SK-N-SH treated with all-trans-retinoic acid at 6 μM for 48 hours (cell line): Measurements from ENCODE around the gene CHRNE.

ENCODE experiments used
- ATAC-seq: fragments of 200-7000 bp; cut with Tn5 transposase; 3 replicates; pipeline ENCODE4 v1.9.1; 2020; ENCODE audit warnings: mild to moderate bottlenecking, moderate library complexity
- ARNTL ChIP-seq: fragments of 450-650 bp; formaldehyde crosslinking; IDR thresholded peaks from 2 replicates; pipeline ENCODE4 v1.5.0; 2020; ENCODE audit warnings: low read depth, mild to moderate bottlenecking, moderate library complexity, borderline replicate concordance
- BACH2 ChIP-seq: fragments of 250-450 bp; sonication (Bioruptor Pico); IDR thresholded peaks from 2 replicates; pipeline ENCODE4 v1.9.0; 2021; ENCODE audit warnings: mild to moderate bottlenecking, borderline replicate concordance
- CSDC2 ChIP-seq: fragments of 250-450 bp; sonication (Bioruptor Pico); IDR thresholded peaks from 2 replicates; pipeline ENCODE4 v1.5.0; 2020; ENCODE audit warnings: mild to moderate bottlenecking, moderate library complexity
- ESRRG ChIP-seq: fragments of 250-450 bp; sonication (Bioruptor Pico); IDR thresholded peaks from 2 replicates; pipeline ENCODE4 v1.6.1; 2021; ENCODE audit warnings: mild to moderate bottlenecking
- GLIS3 ChIP-seq: fragments of 250-450 bp; sonication (Bioruptor Pico); IDR thresholded peaks from 2 replicates; pipeline ENCODE4 v1.5.0; 2020; ENCODE audit warnings: mild to moderate bottlenecking, moderate library complexity
- OSR1 ChIP-seq: fragments of 250-450 bp; sonication (Bioruptor Pico); IDR thresholded peaks from 2 replicates; pipeline ENCODE4 v1.8.0; 2022; ENCODE audit warnings: moderate library complexity, mild to moderate bottlenecking, inconsistent platforms
- PPARA ChIP-seq: fragments of 250-450 bp; sonication (Bioruptor Pico); IDR thresholded peaks from 2 replicates; pipeline ENCODE4 v1.5.0; 2020; ENCODE audit warnings: mild to moderate bottlenecking, borderline replicate concordance
- RARB ChIP-seq: fragments of 250-450 bp; sonication (Bioruptor Pico); IDR thresholded peaks from 2 replicates; pipeline ENCODE4 v1.8.0; 2021; ENCODE audit warnings: mild to moderate bottlenecking, moderate library complexity
- SNAI2 ChIP-seq: fragments of 250-450 bp; sonication (Bioruptor Pico); IDR thresholded peaks from 2 replicates; pipeline ENCODE4 v1.5.0; 2020; ENCODE audit warnings: mild to moderate bottlenecking, moderate library complexity
- TCF4 ChIP-seq: fragments of 250-450 bp; sonication (Bioruptor Pico); IDR thresholded peaks from 2 replicates; pipeline ENCODE4 v1.8.0; 2021; ENCODE audit warnings: mild to moderate bottlenecking, moderate library complexity, borderline replicate concordance
- TOX ChIP-seq: fragments of 250-450 bp; sonication (Bioruptor Pico); IDR thresholded peaks from 2 replicates; pipeline ENCODE4 v1.8.0; 2021; ENCODE audit warnings: mild to moderate bottlenecking, moderate library complexity, borderline replicate concordance
- ZC3H10 ChIP-seq: fragments of 250-450 bp; sonication (Bioruptor Pico); IDR thresholded peaks from 2 replicates; pipeline ENCODE4 v1.5.1; 2021; ENCODE audit warnings: mild to moderate bottlenecking, moderate library complexity
- ZFP3 ChIP-seq: fragments of 250-450 bp; sonication (Bioruptor Pico); IDR thresholded peaks from 2 replicates; pipeline ENCODE4 v1.5.0; 2020; ENCODE audit warnings: mild to moderate bottlenecking, moderate library complexity
- ZFP30 ChIP-seq: fragments of 450-650 bp; formaldehyde crosslinking; IDR thresholded peaks from 2 replicates; pipeline ENCODE4 v1.5.0; 2022; ENCODE audit warnings: mild to moderate bottlenecking, moderate library complexity
- ZNF565 ChIP-seq: fragments of 450-650 bp; formaldehyde crosslinking; conservative IDR thresholded peaks from 2 replicates; pipeline ENCODE4 v1.5.0; 2020; ENCODE audit warnings: low read depth, mild to moderate bottlenecking, moderate library complexity
- ZNF70 ChIP-seq: fragments of 450-650 bp; formaldehyde crosslinking; IDR thresholded peaks from 2 replicates; pipeline ENCODE4 v1.5.0; 2020; ENCODE audit warnings: mild to moderate bottlenecking, moderate library complexity
- ZNF8 ChIP-seq: fragments of 450-650 bp; formaldehyde crosslinking; IDR thresholded peaks from 2 replicates; pipeline ENCODE4 v1.5.0; 2020; ENCODE audit warnings: mild to moderate bottlenecking, moderate library complexity
- TF ChIP-seq, protein P1 (sequence below): fragments of 250-450 bp; sonication (Bioruptor Pico); IDR thresholded peaks from 2 replicates; pipeline ENCODE4 v1.8.0; 2021; ENCODE audit warnings: low read depth, mild to moderate bottlenecking, moderate library complexity, borderline replicate concordance
- TF ChIP-seq, protein P2 (sequence below): fragments of 250-450 bp; sonication (Bioruptor Pico); IDR thresholded peaks from 2 replicates; pipeline ENCODE4 v1.5.1; 2020; ENCODE audit warnings: low read depth, mild to moderate bottlenecking, moderate library complexity
- TF ChIP-seq, protein P3 (sequence below): fragments of 250-450 bp; sonication (Bioruptor Pico); IDR thresholded peaks from 2 replicates; pipeline ENCODE4 v1.5.0; 2020; ENCODE audit warnings: mild to moderate bottlenecking, moderate library complexity
- TF ChIP-seq, protein P4 (sequence below): fragments of 250-450 bp; sonication (Bioruptor Pico); IDR thresholded peaks from 2 replicates; pipeline ENCODE4 v1.5.1; 2021; ENCODE audit warnings: mild to moderate bottlenecking, moderate library complexity
- TF ChIP-seq, protein P5 (sequence below): fragments of 250-450 bp; sonication (Bioruptor Pico); IDR thresholded peaks from 2 replicates; pipeline ENCODE4 v1.8.0; 2020; ENCODE audit warnings: mild to moderate bottlenecking, moderate library complexity, borderline replicate concordance

CHRNE gene

DNA sequence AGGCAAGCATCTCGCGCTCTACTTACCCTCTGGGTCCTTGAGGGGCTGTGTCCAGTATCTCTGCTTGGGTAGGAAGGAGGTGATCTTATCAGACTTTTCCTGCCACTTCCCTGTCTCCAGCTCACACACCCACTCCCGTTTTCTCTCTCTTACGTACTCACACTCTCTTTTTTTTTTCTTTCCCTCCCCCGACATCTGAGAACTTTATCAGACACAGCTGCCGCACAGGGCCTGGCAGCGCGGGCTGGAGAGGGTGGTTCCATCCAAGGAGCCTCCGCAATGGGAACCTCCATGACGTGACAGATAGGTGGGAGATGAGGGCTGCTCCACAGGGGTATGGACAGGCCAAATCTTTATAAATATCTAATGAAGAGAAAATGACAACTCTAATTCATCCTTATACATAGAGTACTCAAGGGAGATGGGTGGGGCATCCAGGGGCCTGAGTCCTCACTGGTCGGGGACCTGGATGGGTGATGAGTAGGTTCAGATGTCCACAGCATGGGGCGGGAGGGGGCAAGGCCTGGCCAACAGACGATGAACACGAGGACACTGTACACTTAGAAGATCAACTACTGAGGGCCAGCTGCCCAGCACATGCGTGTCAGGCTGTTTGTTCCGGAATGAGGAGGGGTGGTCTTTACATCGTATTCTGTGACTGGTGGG lies 46.5 kb downstream of the CHRNE start:
- no peak for TF ChIP-seq TOX (CRISPR knock-in tag)
- TF ChIP-seq GLIS3 (CRISPR knock-in tag) = no peak
- TF ChIP-seq PPARA (CRISPR knock-in tag) = no peak
- TF ChIP-seq OSR1 (CRISPR knock-in tag) = no peak
- no peak for TF ChIP-seq ZFP30
- no peak for TF ChIP-seq BACH2 (CRISPR knock-in tag)
- TF ChIP-seq, protein P1, sequence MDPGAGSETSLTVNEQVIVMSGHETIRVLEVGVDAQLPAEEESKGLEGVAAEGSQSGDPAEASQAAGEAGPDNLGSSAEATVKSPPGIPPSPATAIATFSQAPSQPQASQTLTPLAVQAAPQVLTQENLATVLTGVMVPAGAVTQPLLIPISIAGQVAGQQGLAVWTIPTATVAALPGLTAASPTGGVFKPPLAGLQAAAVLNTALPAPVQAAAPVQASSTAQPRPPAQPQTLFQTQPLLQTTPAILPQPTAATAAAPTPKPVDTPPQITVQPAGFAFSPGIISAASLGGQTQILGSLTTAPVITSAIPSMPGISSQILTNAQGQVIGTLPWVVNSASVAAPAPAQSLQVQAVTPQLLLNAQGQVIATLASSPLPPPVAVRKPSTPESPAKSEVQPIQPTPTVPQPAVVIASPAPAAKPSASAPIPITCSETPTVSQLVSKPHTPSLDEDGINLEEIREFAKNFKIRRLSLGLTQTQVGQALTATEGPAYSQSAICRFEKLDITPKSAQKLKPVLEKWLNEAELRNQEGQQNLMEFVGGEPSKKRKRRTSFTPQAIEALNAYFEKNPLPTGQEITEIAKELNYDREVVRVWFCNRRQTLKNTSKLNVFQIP (CRISPR knock-in tag) = no peak
- TF ChIP-seq CSDC2 = no peak
- TF ChIP-seq, protein P2, sequence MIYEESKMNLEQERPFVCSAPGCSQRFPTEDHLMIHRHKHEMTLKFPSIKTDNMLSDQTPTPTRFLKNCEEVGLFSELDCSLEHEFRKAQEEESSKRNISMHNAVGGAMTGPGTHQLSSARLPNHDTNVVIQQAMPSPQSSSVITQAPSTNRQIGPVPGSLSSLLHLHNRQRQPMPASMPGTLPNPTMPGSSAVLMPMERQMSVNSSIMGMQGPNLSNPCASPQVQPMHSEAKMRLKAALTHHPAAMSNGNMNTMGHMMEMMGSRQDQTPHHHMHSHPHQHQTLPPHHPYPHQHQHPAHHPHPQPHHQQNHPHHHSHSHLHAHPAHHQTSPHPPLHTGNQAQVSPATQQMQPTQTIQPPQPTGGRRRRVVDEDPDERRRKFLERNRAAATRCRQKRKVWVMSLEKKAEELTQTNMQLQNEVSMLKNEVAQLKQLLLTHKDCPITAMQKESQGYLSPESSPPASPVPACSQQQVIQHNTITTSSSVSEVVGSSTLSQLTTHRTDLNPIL = no peak
- TF ChIP-seq, protein P3, sequence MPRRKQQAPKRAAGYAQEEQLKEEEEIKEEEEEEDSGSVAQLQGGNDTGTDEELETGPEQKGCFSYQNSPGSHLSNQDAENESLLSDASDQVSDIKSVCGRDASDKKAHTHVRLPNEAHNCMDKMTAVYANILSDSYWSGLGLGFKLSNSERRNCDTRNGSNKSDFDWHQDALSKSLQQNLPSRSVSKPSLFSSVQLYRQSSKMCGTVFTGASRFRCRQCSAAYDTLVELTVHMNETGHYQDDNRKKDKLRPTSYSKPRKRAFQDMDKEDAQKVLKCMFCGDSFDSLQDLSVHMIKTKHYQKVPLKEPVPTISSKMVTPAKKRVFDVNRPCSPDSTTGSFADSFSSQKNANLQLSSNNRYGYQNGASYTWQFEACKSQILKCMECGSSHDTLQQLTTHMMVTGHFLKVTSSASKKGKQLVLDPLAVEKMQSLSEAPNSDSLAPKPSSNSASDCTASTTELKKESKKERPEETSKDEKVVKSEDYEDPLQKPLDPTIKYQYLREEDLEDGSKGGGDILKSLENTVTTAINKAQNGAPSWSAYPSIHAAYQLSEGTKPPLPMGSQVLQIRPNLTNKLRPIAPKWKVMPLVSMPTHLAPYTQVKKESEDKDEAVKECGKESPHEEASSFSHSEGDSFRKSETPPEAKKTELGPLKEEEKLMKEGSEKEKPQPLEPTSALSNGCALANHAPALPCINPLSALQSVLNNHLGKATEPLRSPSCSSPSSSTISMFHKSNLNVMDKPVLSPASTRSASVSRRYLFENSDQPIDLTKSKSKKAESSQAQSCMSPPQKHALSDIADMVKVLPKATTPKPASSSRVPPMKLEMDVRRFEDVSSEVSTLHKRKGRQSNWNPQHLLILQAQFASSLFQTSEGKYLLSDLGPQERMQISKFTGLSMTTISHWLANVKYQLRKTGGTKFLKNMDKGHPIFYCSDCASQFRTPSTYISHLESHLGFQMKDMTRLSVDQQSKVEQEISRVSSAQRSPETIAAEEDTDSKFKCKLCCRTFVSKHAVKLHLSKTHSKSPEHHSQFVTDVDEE (CRISPR knock-in tag) = no peak
- no peak for TF ChIP-seq ZNF8 (CRISPR knock-in tag)
- TF ChIP-seq TCF4 (CRISPR knock-in tag) = no peak
- TF ChIP-seq ESRRG (CRISPR knock-in tag) = no peak
- TF ChIP-seq, protein P4, sequence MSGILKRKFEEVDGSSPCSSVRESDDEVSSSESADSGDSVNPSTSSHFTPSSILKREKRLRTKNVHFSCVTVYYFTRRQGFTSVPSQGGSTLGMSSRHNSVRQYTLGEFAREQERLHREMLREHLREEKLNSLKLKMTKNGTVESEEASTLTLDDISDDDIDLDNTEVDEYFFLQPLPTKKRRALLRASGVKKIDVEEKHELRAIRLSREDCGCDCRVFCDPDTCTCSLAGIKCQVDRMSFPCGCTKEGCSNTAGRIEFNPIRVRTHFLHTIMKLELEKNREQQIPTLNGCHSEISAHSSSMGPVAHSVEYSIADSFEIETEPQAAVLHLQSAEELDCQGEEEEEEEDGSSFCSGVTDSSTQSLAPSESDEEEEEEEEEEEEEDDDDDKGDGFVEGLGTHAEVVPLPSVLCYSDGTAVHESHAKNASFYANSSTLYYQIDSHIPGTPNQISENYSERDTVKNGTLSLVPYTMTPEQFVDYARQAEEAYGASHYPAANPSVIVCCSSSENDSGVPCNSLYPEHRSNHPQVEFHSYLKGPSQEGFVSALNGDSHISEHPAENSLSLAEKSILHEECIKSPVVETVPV (CRISPR knock-in tag) = no peak
- TF ChIP-seq, protein P5, sequence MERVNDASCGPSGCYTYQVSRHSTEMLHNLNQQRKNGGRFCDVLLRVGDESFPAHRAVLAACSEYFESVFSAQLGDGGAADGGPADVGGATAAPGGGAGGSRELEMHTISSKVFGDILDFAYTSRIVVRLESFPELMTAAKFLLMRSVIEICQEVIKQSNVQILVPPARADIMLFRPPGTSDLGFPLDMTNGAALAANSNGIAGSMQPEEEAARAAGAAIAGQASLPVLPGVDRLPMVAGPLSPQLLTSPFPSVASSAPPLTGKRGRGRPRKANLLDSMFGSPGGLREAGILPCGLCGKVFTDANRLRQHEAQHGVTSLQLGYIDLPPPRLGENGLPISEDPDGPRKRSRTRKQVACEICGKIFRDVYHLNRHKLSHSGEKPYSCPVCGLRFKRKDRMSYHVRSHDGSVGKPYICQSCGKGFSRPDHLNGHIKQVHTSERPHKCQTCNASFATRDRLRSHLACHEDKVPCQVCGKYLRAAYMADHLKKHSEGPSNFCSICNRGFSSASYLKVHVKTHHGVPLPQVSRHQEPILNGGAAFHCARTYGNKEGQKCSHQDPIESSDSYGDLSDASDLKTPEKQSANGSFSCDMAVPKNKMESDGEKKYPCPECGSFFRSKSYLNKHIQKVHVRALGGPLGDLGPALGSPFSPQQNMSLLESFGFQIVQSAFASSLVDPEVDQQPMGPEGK (CRISPR knock-in tag) = no peak
- no peak for TF ChIP-seq ZNF70 (CRISPR knock-in tag)
- no peak for TF ChIP-seq ZNF565
- no peak for TF ChIP-seq ZC3H10 (CRISPR knock-in tag)
- no peak for TF ChIP-seq ZFP3 (CRISPR knock-in tag)
- TF ChIP-seq ARNTL (CRISPR knock-in tag) = no peak
- ATAC-seq = no peak

DNA sequence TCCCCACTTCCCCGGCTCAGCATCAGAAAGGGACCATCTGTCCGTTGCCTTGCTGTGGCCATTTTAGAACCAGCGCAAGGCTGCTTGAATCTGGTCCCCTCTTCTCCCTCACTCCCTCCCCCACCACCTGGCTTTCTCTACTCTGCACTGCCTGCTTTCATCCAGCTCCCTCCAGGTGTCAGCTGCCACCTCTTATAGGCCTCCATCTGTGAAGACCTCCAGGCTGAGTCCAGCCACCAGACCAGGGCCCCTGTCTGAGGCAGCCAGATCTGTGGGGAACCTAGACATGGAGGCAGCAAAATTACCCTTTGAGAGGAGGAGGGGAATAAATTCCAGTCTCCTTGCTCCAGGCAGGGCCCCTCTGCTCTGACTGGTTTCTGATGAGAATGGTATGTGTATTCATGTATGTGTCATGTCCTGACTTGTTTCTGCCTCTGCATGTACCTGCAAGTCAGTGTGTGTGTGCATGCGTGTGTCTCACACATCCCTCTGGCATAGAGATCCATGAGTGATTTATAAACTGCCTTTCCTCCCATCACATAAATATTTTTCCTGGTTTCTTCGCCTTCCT lies 48.7 kb downstream of the CHRNE start:
- TF ChIP-seq TOX (CRISPR knock-in tag) (no peak), ZNF70 (CRISPR knock-in tag) (no peak), SNAI2 (CRISPR knock-in tag) (no peak), ZNF8 (CRISPR knock-in tag) (no peak), RARB (CRISPR knock-in tag) (no peak), TCF4 (CRISPR knock-in tag) (no peak)
- TF ChIP-seq, protein P4 (CRISPR knock-in tag) = no peak
- ATAC-seq = no peak
